H1 (cell line): ENCODE results near the gene TAF13. TPM values are rescaled to one million over a fixed set of nuclear protein-coding genes. Genes with fewer than 3 reads are reported as not detected.

Experiments
- JUND ChIP-seq: IDR thresholded peaks from 2 replicates; pipeline ENCODE4 v1.6.1; 2011; ENCODE audit warnings: mild to moderate bottlenecking, improper control_type of control experiment, low read length
- SRF ChIP-seq: IDR thresholded peaks from 2 replicates; pipeline ENCODE4 v1.6.1; 2011; ENCODE audit warnings: mild to moderate bottlenecking, low read depth, low read length, moderate library complexity
- ZNF274 ChIP-seq: IDR thresholded peaks from 2 replicates; pipeline ENCODE4 v1.7.0; 2012; ENCODE audit warnings: low read length, borderline replicate concordance; ENCODE audit errors: extremely low read depth
- polyA plus RNA-seq, 7 experiments: library from polyadenylated mRNA; depleted of rRNA in 3 of 7; stranded (reverse) in 5 of 7; unstranded in 2 of 7; fragments of >200 nt in 5 of 7; fragments of 200-250 nt in 2 of 7; gene quantifications; 1 replicate in 5 of 7; 2 replicates in 1 of 7; 4 replicates in 1 of 7; pipeline versions ENCODE4 v1.2.1 to v1.2.3, GENCODE V29; 2011 to 2013; ENCODE audit warnings: missing spikeins in 2 of 7, mixed read lengths in 2 of 7
- total RNA-seq: library from RNA; stranded (reverse); fragmentation: NEBNext Ultra II Directional; extraction: Animal tissue kit (Norgen Biotek cat#: 25700); gene quantifications from 2 replicates; pipeline ENCODE4 v1.2.1, GENCODE V29; 2021

Gene TAF13
- total and polyA plus RNA-seq, 2 of the 8 experiments (the other 6 are each of a cell fraction or from before 2014, with no cell fraction given) = 13.1 to 41.7 TPM

DNA sequence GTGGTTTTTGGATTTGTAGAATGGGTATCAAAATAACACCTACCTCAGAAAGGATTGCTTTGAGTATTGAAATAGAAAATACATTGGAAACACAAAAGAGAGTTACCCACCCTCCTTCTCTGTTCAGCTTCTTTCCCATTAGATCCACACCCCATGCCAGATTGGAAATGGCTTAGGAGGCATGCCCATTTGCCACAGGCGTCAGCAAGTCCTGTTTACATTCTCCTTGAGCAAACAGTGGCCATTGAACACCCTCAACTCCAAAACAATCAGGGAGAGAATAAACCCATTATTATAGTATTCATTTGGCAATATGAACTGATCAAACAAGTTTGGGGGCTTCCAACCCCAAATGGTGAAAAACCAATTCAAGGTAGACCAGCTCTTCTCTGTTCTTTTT, 40.5 kb upstream of the TAF13 start (continued):
- TF ChIP-seq SRF = no peak
- TF ChIP-seq ZNF274 = no peak
- no peak for TF ChIP-seq JUND
